GM18873 (cell line): ENCODE measurements around the gene PELI2.

Experiments used
- ATAC-seq: cut with Tn5 transposase; IDR thresholded peaks from one replicate; pipeline ENCODE4 v1.9.1; 2021; ENCODE audit warnings: mild to moderate bottlenecking, moderate library complexity, moderate number of reproducible peaks; ENCODE audit not compliant: unreplicated experiment, low FRiP score

The PELI2 gene

DNA sequence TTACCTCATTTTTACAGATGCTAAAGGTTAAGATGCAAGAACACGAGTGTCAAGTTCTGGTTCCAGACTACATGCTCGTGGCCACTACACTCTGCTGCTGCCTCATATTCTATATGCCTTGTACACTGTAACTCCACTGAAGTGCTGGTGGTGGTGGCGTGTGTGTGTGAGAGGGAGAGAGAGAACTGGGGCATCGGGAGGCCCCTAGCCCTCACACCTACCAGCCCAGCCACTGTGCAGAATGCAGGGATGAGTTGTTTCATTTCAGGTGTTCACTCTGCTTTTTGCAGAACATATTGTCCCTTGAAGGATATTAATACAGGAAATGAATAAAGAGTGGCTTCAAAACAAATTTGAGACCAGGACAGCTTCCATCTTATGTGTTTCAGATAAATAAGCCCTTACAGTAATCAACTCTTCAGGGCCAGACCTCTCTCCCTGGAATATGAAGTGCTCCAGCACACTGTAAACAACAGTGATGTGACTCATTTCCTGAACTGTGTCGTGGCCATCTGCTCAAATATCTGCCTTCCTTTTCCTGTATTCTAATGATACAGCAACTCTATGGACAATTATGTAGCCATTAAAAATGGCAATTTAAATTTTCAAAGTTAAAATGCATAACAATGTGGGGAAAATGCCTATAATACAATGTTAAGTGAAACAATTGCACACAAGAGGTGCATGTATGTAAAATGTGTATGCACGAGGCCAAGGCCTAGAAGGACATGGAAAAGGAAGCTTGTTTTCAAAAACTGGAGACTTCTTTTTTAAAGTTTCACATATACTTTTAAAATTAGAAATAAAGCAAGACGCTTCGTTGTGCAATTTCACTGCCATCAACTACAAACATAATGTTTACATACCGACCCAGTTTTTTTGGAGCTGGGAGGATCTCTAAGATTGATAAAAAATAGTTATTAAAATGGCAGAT lies 215.4 kb downstream of the PELI2 start:
- no peak for ATAC-seq

- ATAC-seq = no peak
These were observed 216.2 kb downstream of the PELI2 start for GRCh38 chr14:56334458-56334857.

DNA sequence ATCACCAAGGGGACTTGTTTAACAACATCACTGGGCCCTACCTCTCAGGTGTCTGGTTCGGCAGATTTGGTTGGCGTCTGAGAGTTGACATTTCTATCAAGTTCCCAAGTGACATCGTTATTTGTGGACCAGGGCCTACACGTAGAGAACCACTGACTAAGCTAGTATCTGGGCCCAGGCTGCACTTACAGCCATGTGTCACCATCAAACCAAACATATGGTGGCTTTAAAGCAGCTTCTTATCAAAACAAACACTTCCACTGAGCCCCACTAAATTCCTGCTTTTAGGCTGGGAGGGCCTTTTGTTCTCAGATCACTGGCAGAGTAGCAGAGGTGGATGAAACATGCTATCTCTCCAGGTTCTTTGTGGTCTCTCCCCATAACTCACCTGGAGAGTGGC lies 220.5 kb downstream of the PELI2 start:
- ATAC-seq = no peak

DNA sequence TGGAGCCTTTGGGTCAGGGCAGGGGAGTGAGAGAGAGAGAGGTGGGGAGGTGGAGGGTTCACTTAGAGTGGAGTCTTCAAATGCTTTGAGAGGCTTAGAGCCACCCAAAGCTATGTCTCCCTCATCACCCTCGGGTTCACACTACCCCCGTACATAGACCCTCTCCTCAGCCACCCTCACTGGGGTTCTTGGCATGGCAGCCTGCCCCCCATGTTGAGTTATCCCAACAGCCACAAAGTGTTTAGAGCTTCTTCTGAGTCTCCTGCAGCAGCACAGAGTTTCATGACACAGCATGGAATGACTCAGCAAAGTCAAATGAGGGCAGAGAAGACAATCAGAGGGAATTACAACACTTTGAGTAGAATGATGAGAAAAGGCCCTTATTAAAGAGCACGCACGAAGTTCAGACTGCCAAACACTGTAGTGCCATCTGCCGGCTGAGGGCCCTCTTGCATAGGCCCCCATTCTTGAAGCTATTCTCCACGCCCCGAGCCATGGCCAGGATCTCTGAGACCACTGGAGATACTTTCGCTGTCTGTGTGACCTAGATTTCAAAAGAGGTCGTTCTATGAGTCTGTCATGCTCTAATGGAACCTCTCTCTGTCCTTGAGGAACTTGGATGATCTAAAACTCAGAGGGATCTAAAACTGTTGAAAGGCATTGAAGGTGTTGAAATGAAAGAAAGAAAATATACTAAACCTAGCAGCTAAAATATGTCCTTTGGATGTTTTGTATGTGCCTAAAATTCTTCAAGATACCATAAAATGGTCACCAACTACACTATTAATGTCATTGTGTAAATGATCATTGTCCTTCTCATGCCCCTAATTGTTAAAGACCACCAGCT lies 221.9 kb downstream of the PELI2 start:
- no peak for ATAC-seq

- no peak for ATAC-seq
These were observed 222.7 kb downstream of the PELI2 start for GRCh38 chr14:56340932-56341331.

DNA sequence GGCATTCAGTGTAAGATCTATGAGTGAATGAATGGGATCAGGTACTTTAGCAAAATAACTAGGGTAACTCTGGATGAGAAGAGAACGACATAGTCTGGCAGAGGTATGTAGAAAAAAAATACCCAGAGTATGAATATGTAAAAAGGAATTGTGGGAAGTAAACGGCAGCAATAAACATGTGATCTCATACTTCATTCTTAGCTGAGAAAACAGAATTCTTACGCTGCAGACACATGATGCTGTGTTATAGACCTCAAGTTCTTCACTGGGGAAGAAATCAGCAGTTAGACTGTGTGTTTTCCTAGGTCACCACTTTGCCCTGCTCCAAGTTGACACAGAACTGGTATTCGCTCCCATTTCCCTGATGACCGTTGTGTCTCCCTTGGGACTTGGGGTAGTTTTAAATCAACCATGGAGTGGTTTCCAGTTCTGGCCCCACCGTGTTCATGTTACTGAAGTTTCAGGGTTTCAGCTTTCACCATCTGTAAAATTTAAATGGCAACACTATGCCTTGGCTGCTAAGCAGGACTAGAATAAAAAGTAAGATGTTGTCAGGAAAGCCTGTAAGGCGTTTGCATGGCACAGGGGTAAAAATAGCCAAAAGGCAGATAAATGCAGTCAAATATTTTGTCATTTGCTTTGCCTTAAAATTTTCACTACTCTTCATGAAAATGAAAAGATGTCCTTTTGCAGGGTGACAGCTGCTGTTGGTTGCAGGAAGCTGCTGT lies 223.7 kb downstream of the PELI2 start:
- ATAC-seq = no peak

DNA sequence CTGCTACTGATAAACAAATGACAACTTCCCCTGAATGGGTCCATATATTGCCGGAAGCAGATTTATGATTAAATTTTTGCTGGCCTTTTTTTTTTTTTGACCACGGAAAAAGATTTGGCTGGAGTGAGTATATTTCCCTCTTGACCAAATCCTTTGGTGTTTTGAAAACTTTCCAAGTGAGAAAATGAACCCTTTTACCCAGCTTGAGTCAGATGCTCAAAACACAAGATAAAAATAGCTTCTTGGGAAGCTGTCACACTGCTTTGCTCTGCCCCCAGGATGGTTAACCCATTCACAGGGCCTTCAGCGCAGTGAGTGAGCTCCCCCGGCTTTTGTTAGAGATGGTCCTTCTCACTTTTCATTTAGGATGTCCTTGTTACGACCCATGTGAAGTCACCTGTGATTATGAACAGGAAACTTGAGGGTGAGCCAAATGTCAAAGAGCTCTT lies 224.3 kb downstream of the PELI2 start:
- ATAC-seq = no peak

- ATAC-seq = no peak
These were observed 231.7 kb downstream of the PELI2 start for GRCh38 chr14:56349960-56350359.
